Pancreas (tissue), 10 donors: ENCODE measurements around the gene STAG1. TPM values are rescaled to one million over a fixed set of nuclear protein-coding genes. Genes with fewer than 3 reads are reported as not detected.
A peak's percentile ranks its signal among the peaks of the same experiment; 100 is the strongest.

Experiments
- ATAC-seq, 4 donors: fragments of 200-7000 bp; cut with Tn5 transposase; one replicate each; pipeline versions ENCODE4 v1.8.0 to v1.9.1; 2020; ENCODE audit warnings: mild to moderate bottlenecking in 4 of 4, moderate library complexity in 4 of 4
- DNase-seq, 6 donors: peaks; one replicate each; pipeline ENCODE4 v3.0.0-alpha.2; 2020
- FAIRE-seq: peaks from 2 replicates; lab custom pipeline; 2012; peaks lifted over from hg19 to GRCh38; lab: Jason Lieb, UNC
- H3K27ac ChIP-seq, 4 donors: fragments of 200-600 bp; sonication (generic); 1 replicate in 3 of 4; 2 replicates in 1 of 4; pipeline versions ENCODE4 v1.5.0 to v1.8.0; 2020
- H3K27me3 ChIP-seq, 4 donors: fragments of 200-600 bp; one replicate each; pipeline ENCODE4 v1.8.0; 2021
- H3K36me3 ChIP-seq, 3 donors: fragments of 200-600 bp; sonication (generic) in 1 of 3; one replicate each; pipeline versions ENCODE4 v1.5.0 to v1.8.0; 2020 to 2021
- H3K4me1 ChIP-seq, 3 donors: fragments of 200-600 bp; one replicate each; pipeline ENCODE4 v1.8.0; 2021
- H3K4me3 ChIP-seq, 4 donors: fragments of 200-600 bp; sonication (generic) in 2 of 4; one replicate each; pipeline versions ENCODE4 v1.5.0 to v1.8.0; 2020 to 2021
- H3K9me3 ChIP-seq, 4 donors: fragments of 200-600 bp; one replicate each; pipeline ENCODE4 v1.8.0; 2021
- WGBS, 2 donors: extraction: QIAGEN DNeasy Blood & Tissue Kit; methylation state at CpG; one replicate each; pipeline ENCODE4 v1.1.7; 2013; 5-methylcytosine and 5-hydroxymethylcytosine counted together
- intact Hi-C, 3 donors: fragments of 100-400 bp; cut with DNase I; formaldehyde crosslinking; loops; one replicate each; pipeline versions ENCODE4 v1.11.1 to v1.14.2; 2022
- polyA plus RNA-seq, 2 donors: library from polyadenylated mRNA; stranded (reverse); fragments of 200-250 nt; gene quantifications; one replicate each; pipeline ENCODE4 v1.2.3, GENCODE V29; 2013
- total RNA-seq, 6 donors: library from RNA; stranded (reverse); fragmentation: NEBNext Ultra II Directional in 4 of 6; extraction: Animal tissue kit (Norgen Biotek cat#: 25700) in 4 of 6; gene quantifications; one replicate each; pipeline versions ENCODE4 v1.2.1 to v1.2.4, GENCODE V29; 2021 to 2023
- TF ChIP-seq, protein P1 (sequence below), 4 donors: fragments of 200-600 bp; sonication (generic) in 3 of 4; IDR thresholded peaks; one replicate each; pipeline versions ENCODE4 v1.5.0 to v1.8.0; 2021; ENCODE audit warnings: antibody characterized with exemption in 4 of 4
- donor health status: healthy with polysubstance abuse.
- donor health status: DM: no; HTN: no; CAD: no; lungs with moderate emphysema.
- donor health status: DM: no; HTN: no; CAD: no.
- donor health status: control.
- donor health status: control.
- donor health status: Bipolar disorder and iron deficiency.
- donor health status: DM: yes; HTN: yes; CAD: no.
- donor health status: DM: no; HTN: no; CAD: no.
- donor health status: DM: no; HTN: no; CAD: no.
- donor health status: DM: yes; HTN: yes; CAD: no.

Gene STAG1
- total and polyA plus RNA-seq, 8 donors = 6.8 to 24.1 (median 18.6) TPM

DNA sequence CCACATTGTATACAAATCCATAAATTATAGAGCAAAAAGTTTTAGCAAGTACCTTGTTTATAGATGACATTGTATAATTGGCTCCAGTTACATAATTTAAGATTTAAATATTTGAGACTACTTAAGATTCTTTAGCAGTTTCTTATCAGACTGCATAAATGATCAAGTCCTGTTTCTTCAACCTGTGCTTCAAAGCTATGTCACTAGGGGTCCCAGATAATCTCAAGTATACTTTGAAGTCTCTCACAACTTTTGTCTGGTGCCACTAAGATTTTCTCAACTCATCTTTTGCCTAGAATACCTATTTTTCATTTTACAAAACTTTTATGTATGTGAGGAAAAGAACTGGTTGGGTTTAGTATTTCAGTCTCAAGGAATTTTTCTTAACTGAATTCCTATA is 205.5 kb downstream of the STAG1 start:
- H3K27ac ChIP-seq = no peak overlapping the region
- no peaks in the 10 kb centered on the region for H3K9me3 ChIP-seq
- ATAC-seq (no peak), DNase-seq (no peak), FAIRE-seq (no peak)
- no peaks in the 10 kb centered on the region for H3K27me3 ChIP-seq
- no peak overlapping the region for H3K4me3 ChIP-seq
- intact Hi-C loops = no loop called here
- peaks cover 0 to 4% (median 0%) of the 10 kb centered on the region in 3 donors for H3K4me1 ChIP-seq
- H3K36me3 ChIP-seq = no peaks in the 10 kb centered on the region
- TF ChIP-seq, protein P1, sequence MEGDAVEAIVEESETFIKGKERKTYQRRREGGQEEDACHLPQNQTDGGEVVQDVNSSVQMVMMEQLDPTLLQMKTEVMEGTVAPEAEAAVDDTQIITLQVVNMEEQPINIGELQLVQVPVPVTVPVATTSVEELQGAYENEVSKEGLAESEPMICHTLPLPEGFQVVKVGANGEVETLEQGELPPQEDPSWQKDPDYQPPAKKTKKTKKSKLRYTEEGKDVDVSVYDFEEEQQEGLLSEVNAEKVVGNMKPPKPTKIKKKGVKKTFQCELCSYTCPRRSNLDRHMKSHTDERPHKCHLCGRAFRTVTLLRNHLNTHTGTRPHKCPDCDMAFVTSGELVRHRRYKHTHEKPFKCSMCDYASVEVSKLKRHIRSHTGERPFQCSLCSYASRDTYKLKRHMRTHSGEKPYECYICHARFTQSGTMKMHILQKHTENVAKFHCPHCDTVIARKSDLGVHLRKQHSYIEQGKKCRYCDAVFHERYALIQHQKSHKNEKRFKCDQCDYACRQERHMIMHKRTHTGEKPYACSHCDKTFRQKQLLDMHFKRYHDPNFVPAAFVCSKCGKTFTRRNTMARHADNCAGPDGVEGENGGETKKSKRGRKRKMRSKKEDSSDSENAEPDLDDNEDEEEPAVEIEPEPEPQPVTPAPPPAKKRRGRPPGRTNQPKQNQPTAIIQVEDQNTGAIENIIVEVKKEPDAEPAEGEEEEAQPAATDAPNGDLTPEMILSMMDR (IDR thresholded peaks at IDR 0.05) = no peak

DNA sequence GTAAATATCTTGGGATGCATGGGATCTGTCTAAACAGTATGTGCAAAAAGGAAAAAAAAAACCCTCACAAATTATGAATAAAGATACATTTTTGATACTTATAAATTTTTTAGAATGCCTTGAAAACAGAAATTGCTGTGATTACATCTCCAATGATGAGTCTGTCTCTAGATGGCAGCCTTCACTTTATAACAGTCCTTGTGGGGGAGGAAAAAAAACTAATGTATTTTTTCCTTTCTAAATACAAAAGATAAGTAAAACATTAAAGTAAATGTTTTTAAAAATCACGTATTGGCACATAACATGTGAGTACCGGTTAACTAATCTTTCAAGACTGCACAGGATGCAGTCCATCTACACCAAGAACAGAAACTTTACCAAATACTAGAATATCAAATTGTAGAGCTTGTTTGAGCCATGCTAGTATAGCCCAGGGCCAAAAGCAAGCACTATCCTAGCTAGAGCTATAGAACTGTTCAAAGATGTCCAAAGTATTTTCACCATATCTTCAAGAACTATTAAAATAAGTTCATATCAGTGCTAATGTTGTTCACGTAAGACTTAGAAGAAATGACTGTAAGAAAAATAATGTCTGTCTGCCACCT is 206.4 kb downstream of the STAG1 start:
- no peak overlapping the region for H3K4me3 ChIP-seq
- 59 to 68% methylated on average over 3 of the region's 3 CpGs for WGBS, 2 donors
- ATAC-seq (peak in 3 of 4 donors; percentile 42 to 56 (median 54)), DNase-seq (no peak), FAIRE-seq (no peak)
- no peak overlapping the region for H3K27ac ChIP-seq
- H3K36me3 ChIP-seq = no peaks in the 10 kb centered on the region
- no peaks in the 10 kb centered on the region for H3K27me3 ChIP-seq
- H3K9me3 ChIP-seq = no peaks in the 10 kb centered on the region
- intact Hi-C loops = no loop called here
- TF ChIP-seq, protein P1 (IDR thresholded peaks at IDR 0.05) = no peak
- H3K4me1 ChIP-seq = peaks cover 0 to 4% (median 0%) of the 10 kb centered on the region in 3 donors

DNA sequence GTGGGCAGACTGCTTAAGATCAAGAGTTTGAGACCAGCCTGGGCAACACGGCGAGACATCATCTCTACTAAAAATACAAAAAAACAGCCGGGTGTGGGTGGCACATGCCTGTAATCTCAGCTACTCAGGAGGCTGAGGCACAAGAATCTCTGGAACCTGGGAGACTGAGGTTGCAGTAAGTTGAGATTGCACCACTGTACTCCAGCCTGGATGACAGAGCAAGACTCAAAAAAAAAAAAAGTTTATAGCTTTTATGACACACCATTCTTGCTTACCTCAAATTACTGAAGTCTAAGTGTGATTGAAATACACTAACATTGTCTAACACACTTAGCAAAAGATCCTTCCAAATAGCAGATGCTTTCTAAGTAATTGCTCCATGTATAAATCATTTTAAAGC is 207.6 kb downstream of the STAG1 start:
- Histone ChIP-seq H3K36me3 (no peaks in the 10 kb centered on the region), H3K27me3 (no peaks in the 10 kb centered on the region), H3K9me3 (no peaks in the 10 kb centered on the region), H3K4me1 (peaks cover 0 to 4% (median 0%) of the 10 kb centered on the region in 3 donors), H3K27ac (no peak overlapping the region), H3K4me3 (no peak overlapping the region)
- intact Hi-C loops = no loop called here
- no peak for FAIRE-seq
- DNase-seq = no peak
- 96 to 98% methylated on average over 3 of the region's 3 CpGs for WGBS, 2 donors
- TF ChIP-seq, protein P1 (IDR thresholded peaks at IDR 0.05) = no peak
- ATAC-seq = no peak

DNA sequence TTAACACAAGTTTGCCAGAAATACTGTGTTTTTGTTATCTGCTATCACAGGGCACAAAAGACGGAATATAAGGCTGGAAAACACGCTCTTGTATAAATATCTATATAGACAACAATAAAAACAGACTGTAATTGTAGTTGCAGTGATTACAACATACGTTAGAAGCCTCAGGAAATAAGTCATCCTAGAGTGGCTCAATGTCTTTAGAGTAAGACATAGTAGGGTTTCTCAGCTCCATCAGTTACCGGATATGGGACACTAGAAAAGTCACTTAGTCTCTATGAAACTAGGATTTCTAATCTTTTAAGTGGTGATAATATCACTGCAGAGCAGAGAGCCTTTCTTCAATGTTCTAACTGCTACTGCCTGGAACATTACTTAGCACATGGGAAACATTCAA is 208.8 kb downstream of the STAG1 start:
- WGBS, 2 donors = 62 to 70% methylated on average over 4 of the region's 4 CpGs
- H3K4me1 ChIP-seq = peaks cover 0 to 4% (median 0%) of the 10 kb centered on the region in 3 donors
- H3K27ac ChIP-seq = no peak overlapping the region
- H3K4me3 ChIP-seq = no peak overlapping the region
- TF ChIP-seq, protein P1 (IDR thresholded peaks at IDR 0.05) = no peak
- FAIRE-seq (no peak), DNase-seq (no peak), ATAC-seq (no peak)
- H3K36me3 ChIP-seq = no peaks in the 10 kb centered on the region
- H3K27me3 ChIP-seq = no peaks in the 10 kb centered on the region
- intact Hi-C loops = no loop called here
- H3K9me3 ChIP-seq = no peaks in the 10 kb centered on the region

DNA sequence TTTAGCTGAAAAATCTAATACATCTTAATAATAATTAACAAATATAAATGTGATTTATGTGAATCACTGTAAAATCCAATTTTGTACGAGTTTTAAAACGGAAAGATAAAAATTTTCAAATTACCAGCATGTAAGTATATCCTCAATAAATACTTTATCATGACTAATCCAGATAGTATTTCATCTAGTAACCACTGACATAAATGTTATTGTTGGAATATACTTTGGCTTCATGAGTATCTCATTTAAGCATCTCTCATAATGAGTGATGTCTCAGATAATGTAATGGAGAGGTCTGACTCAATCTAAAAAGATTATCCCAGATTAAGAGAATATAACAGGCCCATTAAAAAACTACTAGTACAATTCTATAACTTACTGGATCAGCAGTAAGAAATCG is 216.3 kb downstream of the STAG1 start:
- no peaks in the 10 kb centered on the region for H3K27me3 ChIP-seq
- TF ChIP-seq, protein P1 (IDR thresholded peaks at IDR 0.05) = no peak
- no peak for DNase-seq
- no peak overlapping the region for H3K27ac ChIP-seq
- H3K9me3 ChIP-seq = no peaks in the 10 kb centered on the region
- intact Hi-C loops = no loop called here
- peak; percentile 75 for FAIRE-seq
- H3K4me1 ChIP-seq = no peaks in the 10 kb centered on the region
- 96 to 99% methylated on average over 3 of the region's 3 CpGs for WGBS, 2 donors
- no peaks in the 10 kb centered on the region for H3K36me3 ChIP-seq
- no peak overlapping the region for H3K4me3 ChIP-seq
- no peak for ATAC-seq
